NCI-H526 (cell line): ENCODE measurements around the gene HIKESHI.

ENCODE experiments used
- DNase-seq, 2 experiments: peaks; one replicate each; lab custom pipeline; 2025; lab: John Stamatoyannopoulos, UW

HIKESHI gene, protein sequence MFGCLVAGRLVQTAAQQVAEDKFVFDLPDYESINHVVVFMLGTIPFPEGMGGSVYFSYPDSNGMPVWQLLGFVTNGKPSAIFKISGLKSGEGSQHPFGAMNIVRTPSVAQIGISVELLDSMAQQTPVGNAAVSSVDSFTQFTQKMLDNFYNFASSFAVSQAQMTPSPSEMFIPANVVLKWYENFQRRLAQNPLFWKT

DNA sequence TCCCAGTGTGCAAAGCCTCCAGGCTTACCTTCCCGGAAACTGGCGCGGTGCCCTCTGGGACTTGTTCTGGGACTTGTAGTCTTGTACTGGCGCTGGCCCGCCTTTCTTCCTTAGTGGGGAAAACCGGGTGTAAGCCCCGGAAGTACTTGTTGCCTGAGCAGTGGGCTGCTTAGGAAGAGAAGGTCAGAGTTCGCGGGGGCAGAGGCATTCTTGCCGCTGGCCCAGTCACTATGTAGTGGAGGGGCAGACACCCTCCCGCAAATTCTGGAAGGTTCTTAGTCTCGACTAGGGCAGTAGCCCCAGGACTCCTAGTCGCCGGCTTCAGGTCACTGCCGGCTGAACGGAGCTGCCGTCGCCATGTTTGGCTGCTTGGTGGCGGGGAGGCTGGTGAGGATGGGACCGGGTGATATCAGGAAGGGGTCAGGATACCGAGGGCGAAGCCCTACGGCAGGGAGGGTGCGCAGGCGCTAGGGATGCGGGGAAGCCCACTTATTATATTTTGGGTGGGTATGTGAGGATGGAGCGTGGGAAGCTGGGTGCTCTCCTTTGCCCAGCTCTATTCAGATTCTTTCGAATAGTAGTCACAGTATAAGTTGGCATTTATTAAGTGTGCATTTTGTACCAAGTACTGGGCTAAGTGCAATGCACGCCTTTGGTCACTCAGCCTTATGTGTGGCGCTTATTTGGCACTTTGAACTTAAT is at the start of gene HIKESHI:
Gene HIKESHI, plus strand, starts transcription at position 149 of the 702 bp plus-strand sequence. Its CDS starts 209 bp downstream, at position 358.
- DNase-seq: peak; percentile 99

DNA sequence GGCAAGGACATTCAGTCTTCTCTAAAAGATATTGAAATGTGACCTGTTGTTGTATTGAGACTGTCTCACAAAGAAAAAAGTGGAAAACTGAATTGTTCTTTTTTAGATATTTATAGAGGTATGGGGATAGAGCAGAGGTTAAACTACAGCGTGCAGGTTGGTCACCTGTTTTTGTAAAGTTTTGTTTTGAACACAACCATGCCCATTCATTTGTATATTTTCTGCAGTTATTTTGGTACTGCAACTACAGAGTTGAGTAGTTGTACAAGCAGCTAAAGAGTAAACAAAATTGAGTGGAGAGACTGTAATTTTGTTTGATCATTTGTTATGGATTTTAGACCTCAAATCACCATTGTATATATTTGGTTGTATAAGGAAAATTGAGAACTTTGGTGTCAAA is 46.1 kb upstream of the HIKESHI start:
- DNase-seq: no peak

GRCh38 chr11:86256608-86257007 is 45.4 kb upstream of the HIKESHI start:
- DNase-seq: no peak

DNA sequence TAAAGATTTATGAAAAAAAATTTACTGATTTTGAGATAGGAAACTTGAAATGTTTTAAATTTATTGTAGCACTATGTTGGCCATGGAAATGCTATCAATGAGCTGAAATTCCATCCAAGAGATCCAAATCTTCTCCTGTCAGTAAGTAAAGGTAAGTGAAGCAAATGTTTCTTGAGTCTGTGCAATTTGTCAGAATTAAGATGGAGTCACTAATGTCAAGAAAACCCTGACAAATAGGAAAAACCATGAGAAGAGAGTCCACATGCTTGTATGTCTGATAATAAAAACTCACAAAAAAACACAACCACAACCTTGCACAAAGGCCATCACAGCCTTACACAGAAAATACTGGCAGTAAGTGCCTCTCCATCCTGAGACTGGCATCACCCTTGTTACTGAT is 44.6 kb upstream of the HIKESHI start:
- DNase-seq: no peak

- no peak for DNase-seq
These were observed 42.3 kb upstream of the HIKESHI start for GRCh38 chr11:86259730-86260129.

DNA sequence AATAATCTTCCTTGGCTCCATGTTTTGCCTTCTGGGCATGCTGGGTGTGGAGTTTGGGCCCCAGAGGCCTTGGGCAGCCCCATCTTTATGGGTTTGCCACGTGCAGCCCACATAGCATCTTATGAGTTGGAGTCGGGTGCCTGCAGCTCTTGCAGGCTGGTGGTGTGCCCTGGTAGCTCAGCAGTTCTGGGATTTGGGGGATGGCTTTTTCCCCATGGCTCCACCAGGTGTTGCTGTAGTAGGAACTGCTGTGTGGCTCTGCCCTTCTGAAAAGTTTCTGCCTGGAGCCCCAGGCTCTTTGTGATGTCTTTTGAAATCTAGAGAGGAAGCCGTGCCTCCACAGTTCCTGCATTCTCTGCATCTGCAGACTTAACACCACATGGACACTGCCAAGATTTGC is 40.7 kb upstream of the HIKESHI start:
- DNase-seq: no peak

DNA sequence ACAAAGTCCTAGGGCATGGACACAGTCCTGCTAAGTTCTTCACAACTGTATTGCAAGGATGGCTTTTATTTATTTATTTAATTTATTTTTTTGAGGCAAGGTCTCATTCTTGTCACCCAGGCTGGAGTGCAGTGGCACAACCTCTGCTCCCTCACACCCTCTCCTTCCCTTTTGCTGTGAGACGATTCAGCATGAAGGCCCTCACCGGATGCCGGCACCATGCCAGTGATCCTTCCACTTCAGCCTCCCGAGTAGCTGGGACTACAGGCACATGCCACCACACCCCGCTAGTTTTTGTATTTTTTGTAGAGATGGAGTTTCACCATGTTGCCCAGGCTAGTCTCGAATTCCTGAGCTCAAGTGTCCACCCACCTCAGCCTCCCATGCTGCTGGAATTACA is 39.7 kb upstream of the HIKESHI start:
- no peak for DNase-seq

- DNase-seq: no peak
These were observed 37.4 kb upstream of the HIKESHI start for GRCh38 chr11:86264649-86265048.

DNA sequence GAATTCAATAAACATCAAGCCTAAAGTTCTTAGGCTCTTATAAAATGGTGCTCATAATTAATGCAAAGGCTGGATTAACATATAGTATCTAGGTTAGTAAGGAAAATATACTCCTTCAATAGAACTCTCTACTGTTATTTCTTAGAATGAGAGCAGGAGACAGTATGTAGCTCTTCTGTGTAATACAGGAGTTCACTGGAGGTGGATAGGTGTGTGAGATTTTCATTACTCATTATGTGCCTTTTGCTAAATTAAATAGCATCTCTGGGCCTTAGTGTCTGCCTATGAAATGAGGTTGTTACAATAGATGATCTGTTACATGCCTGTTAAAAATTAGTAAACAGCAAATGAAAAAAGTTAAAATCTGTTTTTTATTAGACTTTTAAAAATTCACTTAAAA is 36.8 kb upstream of the HIKESHI start:
- no peak for DNase-seq

DNA sequence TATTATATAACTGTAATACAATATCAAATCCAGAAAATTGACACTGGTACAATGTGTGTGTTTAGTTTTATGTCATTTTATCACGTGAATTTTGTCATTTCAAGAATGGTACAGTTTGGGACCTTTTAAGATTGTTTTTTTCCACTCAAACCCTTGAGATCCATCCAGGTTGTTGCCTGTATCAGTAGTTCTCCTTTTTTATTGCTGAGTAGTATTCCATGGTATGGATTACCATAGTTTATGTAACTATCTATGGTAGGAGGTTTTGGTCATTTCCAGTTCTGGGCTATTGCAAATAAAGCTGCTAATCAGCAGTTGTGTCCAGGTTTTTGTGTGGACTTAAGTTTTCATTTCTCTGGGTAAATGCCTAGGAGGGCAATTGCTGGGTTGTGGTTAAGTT is 32.4 kb upstream of the HIKESHI start:
- DNase-seq: no peak

GRCh38 chr11:86274503-86274902 is 27.5 kb upstream of the HIKESHI start:
- peak in 1 of 2 experiments; percentile 29 for DNase-seq

DNA sequence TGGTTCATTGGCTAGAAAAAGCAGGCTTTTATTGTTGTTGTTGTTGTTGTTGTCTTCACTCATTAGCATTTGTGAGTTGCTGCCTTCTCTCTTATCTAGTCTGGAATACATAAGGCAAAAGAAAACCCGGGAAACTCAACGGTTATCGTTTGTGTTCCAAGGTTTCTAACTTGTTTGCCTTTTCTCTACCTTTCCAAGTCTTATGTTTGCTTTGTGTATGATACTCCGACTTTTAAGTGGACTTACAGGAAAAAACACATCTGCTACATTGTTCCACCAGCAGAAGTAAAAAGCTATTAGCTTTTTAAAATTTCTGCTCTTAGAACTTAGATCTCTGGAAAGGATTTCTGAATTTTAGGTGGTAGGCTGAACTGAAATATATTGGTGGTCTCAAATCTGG is 27.0 kb upstream of the HIKESHI start:
- DNase-seq: no peak

GRCh38 chr11:86275493-86276370 is 26.3 kb upstream of the HIKESHI start:
- no peak for DNase-seq

GRCh38 chr11:86277741-86278140 is 24.3 kb upstream of the HIKESHI start:
- no peak for DNase-seq

DNA sequence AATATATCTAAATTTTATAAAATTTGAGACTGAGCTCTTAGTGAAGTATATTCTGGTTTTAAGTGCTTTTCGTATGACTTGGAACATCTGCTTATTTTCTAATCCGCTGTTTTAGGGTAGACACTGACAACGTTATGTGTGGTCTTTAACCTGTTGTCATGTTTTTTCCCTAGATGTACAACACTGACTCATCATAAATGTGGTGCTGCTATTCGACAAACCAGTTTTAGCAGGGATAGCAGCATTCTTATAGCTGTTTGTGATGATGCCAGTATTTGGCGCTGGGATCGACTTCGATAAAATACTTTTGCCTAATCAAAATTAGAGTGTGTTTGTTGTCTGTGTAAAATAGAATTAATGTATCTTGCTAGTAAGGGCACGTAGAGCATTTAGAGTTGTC is 23.8 kb upstream of the HIKESHI start:
- DNase-seq: no peak

GRCh38 chr11:86279747-86280146 is 22.3 kb upstream of the HIKESHI start:
- DNase-seq: no peak

DNA sequence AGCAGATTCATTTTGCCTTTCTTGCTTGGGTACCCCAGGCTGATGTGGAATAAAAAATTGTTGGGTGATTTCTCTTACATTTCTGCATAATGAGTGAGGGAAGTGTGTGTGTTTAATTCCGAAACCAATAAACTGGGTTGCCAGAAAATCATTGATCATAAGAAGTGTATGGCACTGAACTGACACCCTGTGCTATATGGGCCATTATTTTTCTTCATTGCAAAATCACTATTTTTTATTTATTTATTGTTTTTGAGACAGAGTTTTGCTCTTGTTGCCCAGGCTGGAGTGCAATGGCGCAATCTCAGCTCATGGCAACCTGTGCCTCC is 14.6 kb upstream of the HIKESHI start:
- DNase-seq: no peak

DNA sequence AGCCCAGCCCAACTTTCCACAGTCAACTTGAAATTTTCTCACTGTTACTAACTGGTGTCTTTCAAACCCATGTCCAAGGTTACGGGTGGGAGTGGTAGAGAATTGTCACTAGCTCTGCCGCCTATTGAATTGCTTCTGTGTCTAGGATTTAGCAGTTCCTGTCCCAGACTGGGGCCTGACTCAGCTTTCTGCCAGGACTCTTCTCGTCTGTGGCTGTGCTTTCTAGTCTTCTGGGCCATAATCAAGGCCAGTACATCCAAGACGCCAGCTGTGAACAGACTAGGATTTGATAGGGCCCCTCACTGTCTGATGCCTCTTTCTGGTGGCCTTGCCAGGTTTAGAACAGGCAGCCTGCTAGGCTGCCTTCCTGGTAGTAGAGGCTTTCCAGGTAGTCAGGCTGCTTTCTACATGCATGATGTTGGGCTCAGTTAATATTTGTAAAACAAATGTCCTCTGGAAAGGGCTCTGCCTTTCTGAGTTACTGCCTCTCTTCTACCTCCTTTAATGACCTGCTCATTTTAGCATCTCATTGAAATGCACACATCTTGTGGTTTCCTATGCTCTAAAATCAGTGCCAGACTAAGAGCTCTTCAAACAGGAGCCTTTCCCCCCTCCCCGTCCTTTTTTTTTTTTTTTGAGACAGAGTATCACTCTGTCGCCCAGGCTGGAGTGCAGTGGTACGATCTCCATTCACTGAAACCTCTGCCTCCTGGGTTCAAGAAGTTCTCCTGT is 13.1 kb upstream of the HIKESHI start:
- peak in 1 of 2 experiments; percentile 12 for DNase-seq

GRCh38 chr11:86289508-86290280 is 12.3 kb upstream of the HIKESHI start:
- peak in 1 of 2 experiments; percentile 30 for DNase-seq

DNA sequence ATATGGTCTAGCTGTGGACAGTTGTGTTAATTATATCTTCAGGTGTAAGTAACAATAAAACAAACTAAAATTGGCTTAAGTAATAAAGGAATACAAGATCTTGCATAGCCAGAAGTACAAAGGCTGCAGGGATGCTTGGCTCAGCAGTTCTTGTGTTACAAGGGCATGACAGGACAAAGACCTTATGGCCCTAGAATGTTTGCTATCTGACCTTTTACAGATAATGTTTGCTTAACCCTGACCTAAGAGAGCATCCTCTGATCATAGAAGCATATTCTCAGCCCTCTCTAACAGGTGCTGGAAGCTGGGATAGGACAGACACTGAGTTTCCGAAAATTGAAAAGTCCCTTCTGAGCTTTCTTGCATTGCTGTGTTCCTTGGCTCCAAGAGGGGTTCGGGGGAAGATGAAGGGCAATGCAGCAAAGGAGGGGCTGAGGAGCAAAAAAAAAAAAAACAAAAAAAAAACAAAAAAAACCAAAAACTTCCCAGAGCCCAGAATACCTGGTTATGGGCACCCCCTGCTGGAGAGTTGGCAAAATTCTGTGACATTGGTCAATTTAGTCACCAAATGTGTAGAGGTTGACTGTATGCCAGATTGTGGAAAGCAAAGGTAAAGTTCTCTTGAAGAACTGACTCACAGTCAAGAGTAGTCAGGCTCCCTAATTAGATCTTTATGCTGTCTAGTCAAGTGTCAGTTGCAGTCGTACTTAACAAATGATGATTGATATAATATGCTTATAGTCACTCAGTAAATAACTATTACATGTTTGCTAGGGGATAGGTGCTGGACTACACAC is 10.4 kb upstream of the HIKESHI start:
- DNase-seq: peak; percentile 10 to 44
